Lower leg skin (tissue), 4 donors: Measurements from ENCODE around the gene DYNC1LI2. TPM values are rescaled to one million over a fixed set of nuclear protein-coding genes. Genes with fewer than 3 reads are reported as not detected.

Source experiments
- DNase-seq, 2 donors: peaks; one replicate each; pipeline ENCODE4 v3.0.0-alpha.2; 2019; ENCODE audit warnings: low spot score in 2 of 2
- H3K4me3 ChIP-seq: fragments of 200-600 bp; sonication (generic); 2 replicates; pipeline ENCODE4 v1.5.1; 2017; ENCODE audit warnings: mild to moderate bottlenecking, low read depth; ENCODE audit not compliant: poor library complexity, severe bottlenecking
- CTCF ChIP-seq, 3 donors: fragments of 450-650 bp; IDR thresholded peaks; one replicate each; pipeline ENCODE4 v1.5.1; 2016; ENCODE audit warnings: antibody characterized with exemption in 3 of 3, mild to moderate bottlenecking in 3 of 3, moderate library complexity in 2 of 3
- POLR2A ChIP-seq, 2 donors: fragments of 450-650 bp; IDR thresholded peaks; one replicate each; pipeline ENCODE4 v1.6.1; 2016 to 2017; ENCODE audit warnings: antibody characterized with exemption in 2 of 2, mild to moderate bottlenecking in 1 of 2, moderate library complexity in 1 of 2
- WGBS, 2 donors: methylation state at CpG; one replicate each; pipeline ENCODE4 v1.1.5; 2018; 5-methylcytosine and 5-hydroxymethylcytosine counted together
- intact Hi-C: fragments of 100-400 bp; cut with DNase I; formaldehyde crosslinking; loops from one replicate; pipeline ENCODE4 v1.15.0; 2023; ENCODE audit warnings: low total_unique reads
- total RNA-seq, 4 donors: library from RNA; depleted of rRNA; stranded (reverse); fragments of >200 nt; gene quantifications; one replicate each; pipeline ENCODE4 v1.1.0, GENCODE V29; 2016

DYNC1LI2 gene
- total RNA-seq, 4 donors from 2014 or later: 59.3 to 194 (median 111) TPM

GRCh38 chr16:66695471-66695934 is 55.9 kb downstream of the DYNC1LI2 start:
- WGBS, 2 donors: 35 to 40% methylated on average over 4 to 8 of the region's 8 CpGs
- no peak for DNase-seq
- intact Hi-C loops: no loop called here
- peak overlapping the region; percentile 58 for H3K4me3 ChIP-seq
- TF ChIP-seq CTCF (IDR thresholded peaks at IDR 0.05): no peak
- TF ChIP-seq POLR2A (IDR thresholded peaks at IDR 0.05): no peak

- no peak for DNase-seq
- TF ChIP-seq POLR2A (IDR thresholded peaks at IDR 0.05) (no peak), CTCF (IDR thresholded peaks at IDR 0.05) (no peak)
- intact Hi-C loops: no loop called here
- no peak overlapping the region for H3K4me3 ChIP-seq
- 90 to 94% methylated on average over 4 of the region's 4 CpGs for WGBS, 2 donors
Measured at GRCh38 chr16:66693149-66693548, 58.3 kb downstream of the DYNC1LI2 start.

GRCh38 chr16:66692341-66692740 is 59.1 kb downstream of the DYNC1LI2 start:
- H3K4me3 ChIP-seq: no peak overlapping the region
- TF ChIP-seq CTCF (IDR thresholded peaks at IDR 0.05) (no peak), POLR2A (IDR thresholded peaks at IDR 0.05) (no peak)
- 55 to 70% methylated on average over 6 of the region's 6 CpGs for WGBS, 2 donors
- intact Hi-C loops: no loop called here
- DNase-seq: no peak

GRCh38 chr16:66691234-66691633 is 60.2 kb downstream of the DYNC1LI2 start:
- TF ChIP-seq POLR2A (IDR thresholded peaks at IDR 0.05) (no peak), CTCF (IDR thresholded peaks at IDR 0.05) (no peak)
- no peak for DNase-seq
- intact Hi-C loops: no loop called here
- 78 to 84% methylated on average over 6 of the region's 6 CpGs for WGBS, 2 donors
- H3K4me3 ChIP-seq: no peak overlapping the region

GRCh38 chr16:66690106-66690847 is 61.1 kb downstream of the DYNC1LI2 start:
- WGBS, 2 donors: 69 to 72% methylated on average over 7 of the region's 7 CpGs
- H3K4me3 ChIP-seq: no peak overlapping the region
- intact Hi-C loops: no loop called here
- DNase-seq: no peak
- no peak for TF ChIP-seq CTCF (IDR thresholded peaks at IDR 0.05)
- TF ChIP-seq POLR2A (IDR thresholded peaks at IDR 0.05): no peak

- TF ChIP-seq CTCF (IDR thresholded peaks at IDR 0.05): no peak
- TF ChIP-seq POLR2A (IDR thresholded peaks at IDR 0.05): no peak
- DNase-seq: no peak
- intact Hi-C loops: no loop called here
- H3K4me3 ChIP-seq: no peak overlapping the region
- WGBS, 2 donors: 90 to 91% methylated on average over 6 of the region's 6 CpGs
Measured at GRCh38 chr16:66689282-66689681, 62.1 kb downstream of the DYNC1LI2 start.
